GM21619 (cell line): ENCODE results near the gene HCN3.

Source experiments
- ATAC-seq: cut with Tn5 transposase; IDR thresholded peaks from one replicate; pipeline ENCODE4 v1.9.1; 2021; ENCODE audit not compliant: unreplicated experiment

HCN3 gene

DNA sequence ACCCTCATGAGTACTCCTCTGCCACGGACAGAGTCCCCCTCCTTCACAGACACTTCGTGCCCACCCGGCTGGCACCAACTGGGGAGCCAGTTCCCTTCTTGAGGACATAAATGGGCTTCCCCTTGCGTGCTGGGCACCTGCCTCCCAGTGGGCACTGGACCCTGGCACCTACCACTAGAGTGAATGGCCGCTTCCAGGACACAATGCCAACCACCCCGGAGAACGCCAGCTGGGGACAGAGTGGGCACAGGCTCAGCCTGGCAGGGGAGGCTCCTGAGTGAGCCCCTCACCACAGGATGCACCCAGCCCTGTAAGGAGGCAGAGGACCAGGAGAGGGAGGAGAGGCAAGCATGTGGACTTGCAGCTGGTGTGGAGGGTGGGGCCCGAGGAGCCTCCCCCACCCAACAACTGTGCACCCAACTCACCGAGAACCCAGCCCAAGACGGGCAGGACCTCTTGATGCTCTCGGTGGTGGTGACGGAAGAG is 23.0 kb upstream of the HCN3 start:
- no peak for ATAC-seq

DNA sequence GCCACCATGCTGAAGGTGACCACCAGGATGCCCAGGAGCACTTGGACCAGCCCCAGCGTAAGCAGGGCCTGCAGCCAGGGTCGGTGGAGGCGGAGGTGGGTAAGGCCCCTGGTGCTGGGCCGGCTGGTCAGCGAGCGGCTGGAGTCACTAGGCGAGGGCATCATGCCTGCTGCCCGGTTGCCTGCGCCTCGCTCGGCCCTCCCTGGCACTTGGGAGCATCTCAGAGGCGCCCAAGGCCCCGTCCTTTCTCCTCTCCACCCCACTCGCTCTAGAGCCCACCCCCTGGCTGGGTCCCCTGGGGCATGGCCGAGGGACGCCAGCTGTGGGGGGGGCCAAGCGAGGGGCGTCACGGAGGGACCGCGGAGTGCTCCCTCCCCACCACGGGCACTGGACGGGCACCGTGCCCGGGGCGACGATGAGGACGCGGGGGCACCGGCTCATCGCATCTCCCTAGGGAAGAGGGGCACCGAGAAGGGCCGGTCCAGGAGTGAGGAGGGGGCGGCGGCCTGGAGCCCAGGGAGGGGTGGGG is 22.5 kb upstream of the HCN3 start:
- no peak for ATAC-seq

DNA sequence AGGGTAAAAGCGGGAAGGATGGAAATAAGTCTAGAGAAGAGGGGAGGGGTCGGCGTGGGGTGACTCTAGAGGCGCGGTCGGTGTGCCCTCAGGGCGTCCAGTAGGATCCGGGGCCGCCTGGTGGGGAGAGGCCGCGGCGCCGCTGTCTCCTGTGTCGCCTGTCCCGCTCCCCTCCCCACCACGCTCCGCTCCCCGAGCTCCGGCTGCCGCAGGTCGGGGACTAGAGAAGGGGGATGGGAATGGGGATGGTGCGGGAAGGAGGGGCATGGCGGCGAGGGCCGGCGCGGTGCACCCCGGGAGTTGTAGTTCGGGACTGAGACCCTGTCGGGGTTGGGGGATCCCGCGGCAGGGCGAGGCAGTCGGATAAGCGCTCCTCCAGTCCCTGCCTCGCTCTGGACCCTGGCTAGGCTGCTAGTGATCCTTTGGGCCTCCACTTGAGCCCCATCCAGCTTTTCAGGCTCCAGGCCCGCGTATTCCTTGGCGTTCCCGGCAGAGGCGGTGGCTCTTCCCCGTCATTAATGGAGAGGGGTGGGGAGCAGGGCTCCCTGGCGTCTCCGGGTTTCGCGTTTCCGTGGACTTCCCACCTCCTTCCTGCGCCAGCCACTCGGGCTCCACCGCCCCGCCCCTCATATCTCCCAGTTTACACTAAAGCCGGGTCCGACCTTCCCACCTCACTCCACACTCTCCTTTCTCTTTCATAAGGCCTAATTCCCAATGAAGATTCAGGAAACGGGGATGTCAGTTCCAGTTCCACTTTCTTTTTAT is 21.8 kb upstream of the HCN3 start, which contains the start of gene ENTREP3:
ENTREP3 (minus strand) TSS at position 241 of the 765 bp plus-strand sequence. CDS start 606 bp downstream, outside the sequence.
- peak; percentile 53 for ATAC-seq

DNA sequence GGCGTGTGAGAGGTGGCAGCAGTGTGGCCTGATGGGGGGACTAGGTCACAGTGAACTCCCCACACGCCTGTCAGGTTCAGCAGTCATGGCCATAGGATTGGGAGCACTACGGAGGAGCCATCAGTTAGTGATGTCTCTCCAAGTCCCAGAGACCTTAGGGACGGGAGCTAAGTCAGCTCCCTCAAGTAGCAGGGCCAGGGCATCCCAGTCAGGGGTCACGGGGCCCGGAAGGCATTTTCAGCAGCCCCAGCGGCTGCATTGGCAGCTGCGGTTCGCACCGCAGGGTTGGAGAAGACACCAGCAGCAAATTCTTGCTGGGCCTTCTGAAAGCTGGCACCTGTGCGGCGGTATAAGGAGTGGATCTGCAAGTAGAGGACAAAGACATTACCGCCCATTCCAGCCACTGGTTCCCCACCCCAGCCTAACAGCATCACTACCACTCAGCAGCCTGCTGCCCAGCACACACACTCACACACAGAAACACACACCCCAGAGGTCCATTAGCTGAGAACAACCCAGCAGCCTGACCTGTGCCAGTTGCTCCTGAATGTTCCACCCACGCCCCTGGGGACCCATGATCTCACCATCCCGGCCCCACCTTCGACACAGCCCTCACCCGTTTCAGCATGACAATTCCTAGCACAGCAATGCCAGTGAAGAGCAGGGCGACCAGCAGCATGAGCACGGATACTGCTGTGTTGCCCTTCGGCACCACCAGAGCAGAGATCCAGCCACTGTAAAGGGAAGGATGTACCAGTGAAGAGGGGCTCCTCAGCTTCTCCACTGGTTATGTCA is 21.0 kb upstream of the HCN3 start:
- ATAC-seq = no peak

DNA sequence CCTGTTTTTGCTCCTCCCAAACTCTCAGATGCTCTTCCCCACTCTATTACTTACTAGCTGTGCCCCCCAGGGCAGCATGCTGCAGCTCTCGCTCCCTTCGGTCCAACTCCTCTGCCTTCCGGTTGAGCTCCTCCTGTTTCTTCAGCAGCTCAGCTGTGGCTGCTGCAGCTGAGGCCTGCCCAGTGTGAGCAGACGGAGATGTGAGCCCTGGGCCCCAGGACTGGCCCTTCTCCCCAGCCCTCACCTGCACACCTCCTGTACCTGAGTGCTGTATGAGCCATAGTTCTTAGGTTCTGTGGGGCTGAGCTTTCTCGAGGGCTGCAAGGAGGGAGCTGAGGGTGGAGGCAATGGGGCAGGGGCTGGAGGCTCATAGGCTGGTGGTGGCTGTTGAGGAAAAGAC is 17.0 kb upstream of the HCN3 start:
- ATAC-seq = no peak

DNA sequence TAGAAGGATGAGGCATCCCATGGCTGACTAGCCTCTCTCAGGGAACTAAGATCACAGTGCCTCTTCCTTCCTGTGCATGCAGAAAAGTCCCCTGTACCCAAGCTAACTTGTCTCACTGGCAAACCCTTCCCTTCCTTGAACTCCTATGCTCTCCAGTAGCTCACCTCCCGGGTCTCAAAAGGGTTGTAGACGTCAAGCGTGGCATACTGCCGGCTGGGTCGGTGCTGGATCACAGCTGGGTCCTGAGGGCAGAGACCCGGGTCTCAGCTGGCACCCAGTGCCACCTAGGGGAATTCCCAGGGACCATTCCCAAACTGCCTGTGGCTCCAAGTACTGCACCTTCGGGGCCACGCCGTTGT is 15.8 kb upstream of the HCN3 start:
- ATAC-seq = peak; percentile 10

DNA sequence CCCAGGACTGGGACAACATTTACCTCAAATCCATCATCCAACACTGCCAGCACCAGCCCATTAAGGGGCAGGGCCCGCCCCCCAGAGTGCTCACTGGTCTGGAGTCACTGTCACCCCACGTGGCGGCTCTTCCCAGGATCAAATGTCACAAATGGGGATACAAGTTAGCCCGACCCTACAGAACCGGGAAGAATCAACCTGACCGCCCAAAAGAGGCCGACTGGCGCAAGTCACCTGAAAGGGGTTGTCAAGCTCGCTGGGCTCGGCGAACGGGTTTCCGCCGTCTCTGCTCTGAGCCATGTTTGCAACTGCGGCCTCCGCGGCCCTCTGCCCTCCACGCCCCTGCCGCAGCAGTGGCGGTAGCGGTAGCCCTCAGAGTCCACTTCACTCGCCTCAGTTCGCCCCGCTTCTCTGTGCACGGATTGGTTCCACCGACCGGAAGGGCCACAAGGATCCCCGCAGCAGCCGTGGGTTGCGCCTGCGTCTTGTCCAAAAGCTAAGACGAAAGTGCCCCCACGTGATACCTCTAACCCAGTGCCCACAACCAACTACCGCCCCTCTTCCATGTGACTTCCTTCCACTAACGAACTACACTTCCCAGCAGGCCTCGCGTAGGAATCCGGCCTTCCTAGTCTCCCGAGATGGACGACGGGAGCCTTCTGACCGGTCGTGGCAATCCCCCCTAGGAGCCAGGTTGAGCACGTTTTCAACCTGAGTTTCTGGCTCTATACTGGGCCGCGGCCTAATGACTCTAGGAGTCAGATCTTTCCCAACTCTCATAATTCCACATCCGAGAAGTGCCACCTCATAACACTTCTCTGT is 15.2 kb upstream of the HCN3 start, which contains the start of gene SCAMP3:
SCAMP3 (minus strand) TSS at position 509 of the 822 bp plus-strand sequence; CDS start at position 300, 209 bp downstream.
- ATAC-seq = peak; percentile 91

DNA sequence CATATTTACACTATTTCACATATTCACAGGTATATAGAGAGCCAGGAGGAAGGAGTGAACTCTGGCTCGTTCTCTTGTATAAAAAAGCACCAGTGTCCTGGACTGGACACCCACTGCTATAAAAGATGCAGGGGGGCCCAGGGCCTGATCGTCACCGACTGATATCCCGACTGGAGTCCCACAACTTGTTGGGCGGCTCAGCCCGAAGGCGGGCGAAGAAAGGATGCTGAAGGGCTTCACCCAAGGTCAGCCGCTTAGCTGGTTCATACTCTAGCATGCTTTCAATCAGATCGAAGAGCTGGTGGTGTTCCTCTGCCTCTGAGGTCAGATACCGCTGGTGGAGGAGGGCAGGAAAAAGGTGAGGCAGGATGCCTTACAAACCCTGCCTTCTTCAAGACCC is 14.2 kb upstream of the HCN3 start:
- ATAC-seq = no peak

DNA sequence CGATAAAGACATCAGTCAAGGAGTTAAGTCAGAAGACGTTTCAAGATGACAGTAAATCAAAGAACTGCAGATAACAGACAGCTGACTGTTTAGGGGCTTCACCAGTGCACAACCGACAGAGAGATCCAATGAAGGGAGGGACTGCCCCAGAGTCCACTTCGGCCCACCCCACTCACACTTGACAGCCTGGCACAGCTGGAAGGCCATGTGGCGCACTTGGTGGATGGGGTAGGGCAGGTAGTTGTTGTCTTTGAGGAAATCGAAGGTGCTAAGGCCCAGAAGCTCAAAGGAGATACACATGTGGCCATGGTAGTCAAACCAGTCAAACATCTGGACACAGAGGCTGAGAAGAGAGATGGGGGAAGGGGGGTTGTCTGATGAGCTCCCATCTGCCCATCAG is 10.7 kb upstream of the HCN3 start:
- ATAC-seq = no peak

DNA sequence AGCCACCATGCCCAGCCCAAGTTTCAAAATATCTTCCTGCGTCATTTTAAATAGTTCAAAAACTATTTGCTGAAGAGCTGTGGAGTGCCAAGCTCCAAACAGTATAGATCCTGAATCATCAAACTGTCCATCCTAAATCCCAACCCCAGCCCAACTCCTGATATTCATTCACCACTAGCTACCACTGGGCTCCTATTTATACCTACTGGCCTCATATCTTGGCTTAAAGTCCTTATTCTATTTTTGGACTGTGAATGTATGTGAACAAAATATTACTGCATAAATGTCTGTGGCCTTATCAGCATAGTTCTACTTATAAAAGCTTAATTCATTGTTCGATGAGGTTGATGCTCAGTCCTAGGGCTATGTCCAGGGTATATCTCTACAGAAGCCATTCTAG is 9.9 kb upstream of the HCN3 start:
- no peak for ATAC-seq

DNA sequence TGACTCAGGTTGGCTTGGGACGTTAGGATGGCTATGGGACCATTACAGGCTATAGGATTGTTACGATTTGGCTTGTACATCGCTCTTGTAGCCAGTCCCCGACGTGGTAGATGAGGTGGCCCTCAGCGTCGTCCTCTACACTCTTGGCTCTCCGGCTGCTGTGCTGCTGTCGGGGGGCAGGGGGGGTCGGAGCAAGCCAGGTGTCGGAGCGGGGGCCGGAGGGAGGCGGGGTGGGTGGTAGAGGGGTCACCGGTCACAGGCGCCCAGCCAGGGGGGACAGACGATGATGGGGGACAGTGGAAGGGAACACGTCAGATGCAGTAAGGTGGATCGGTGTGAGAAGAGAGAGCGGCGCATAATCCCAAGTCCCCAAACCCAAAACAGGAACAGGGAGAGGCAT is 8.6 kb upstream of the HCN3 start:
- ATAC-seq = no peak

DNA sequence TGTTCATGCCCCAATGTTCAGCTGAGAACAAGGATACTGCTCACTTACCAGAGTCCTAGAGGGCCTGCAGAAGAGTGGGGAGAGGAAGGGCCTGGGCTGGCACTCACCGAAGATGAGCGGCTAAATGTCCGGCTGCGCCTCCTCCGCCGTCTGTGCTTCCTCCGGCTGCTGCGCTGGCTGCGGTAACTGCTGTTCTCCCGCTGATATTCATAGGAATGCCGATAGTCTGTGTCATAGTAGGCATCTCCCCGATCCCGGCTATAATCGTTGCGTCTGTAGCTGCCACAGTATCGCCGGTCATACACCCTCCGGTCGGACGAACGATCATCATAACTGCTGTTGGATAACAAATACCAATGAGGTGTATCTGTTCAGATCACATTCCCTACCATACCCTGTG is 7.9 kb upstream of the HCN3 start:
- ATAC-seq = no peak

DNA sequence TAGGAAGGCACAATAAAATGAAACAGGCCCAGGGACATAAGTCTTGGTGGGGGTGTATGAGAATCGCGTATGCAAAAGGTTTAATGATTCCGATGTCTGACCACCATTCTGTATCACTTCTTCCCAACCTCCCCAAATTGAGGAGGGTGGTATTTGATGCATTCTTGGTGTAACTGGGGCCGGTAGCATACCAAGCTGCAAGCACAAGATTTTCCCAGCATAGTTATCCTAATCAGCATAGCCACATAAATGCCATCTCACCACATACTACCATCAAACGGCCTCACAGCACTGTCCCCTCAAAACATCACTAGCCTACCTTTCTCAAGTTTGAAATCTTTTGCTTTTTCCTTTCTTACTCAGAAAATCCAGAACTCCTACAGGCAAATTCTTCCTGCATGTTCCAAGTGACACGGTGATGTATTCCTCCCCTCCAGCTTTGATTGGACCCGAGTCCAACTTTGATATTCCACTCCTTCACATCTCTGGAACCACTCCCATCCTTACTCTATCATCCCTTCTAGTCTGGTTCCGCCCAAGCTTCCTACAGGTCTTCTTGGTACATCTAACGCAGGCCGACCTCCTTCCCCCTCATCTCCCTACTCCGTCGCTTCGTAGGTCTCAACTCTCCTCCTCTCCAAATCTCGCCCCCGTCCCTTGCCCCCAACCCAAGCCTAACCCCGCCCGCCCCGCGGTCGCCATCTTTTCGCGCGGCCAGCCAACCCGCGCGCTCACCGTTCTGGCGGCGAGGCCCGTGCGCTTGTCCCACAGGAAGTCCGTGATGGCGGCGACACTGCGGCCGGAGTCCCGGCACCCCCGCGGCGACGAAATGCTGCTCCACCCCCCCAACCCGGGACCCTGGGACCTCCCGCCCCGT is 4.6 kb upstream of the HCN3 start:
- peak; percentile 22 for ATAC-seq

DNA sequence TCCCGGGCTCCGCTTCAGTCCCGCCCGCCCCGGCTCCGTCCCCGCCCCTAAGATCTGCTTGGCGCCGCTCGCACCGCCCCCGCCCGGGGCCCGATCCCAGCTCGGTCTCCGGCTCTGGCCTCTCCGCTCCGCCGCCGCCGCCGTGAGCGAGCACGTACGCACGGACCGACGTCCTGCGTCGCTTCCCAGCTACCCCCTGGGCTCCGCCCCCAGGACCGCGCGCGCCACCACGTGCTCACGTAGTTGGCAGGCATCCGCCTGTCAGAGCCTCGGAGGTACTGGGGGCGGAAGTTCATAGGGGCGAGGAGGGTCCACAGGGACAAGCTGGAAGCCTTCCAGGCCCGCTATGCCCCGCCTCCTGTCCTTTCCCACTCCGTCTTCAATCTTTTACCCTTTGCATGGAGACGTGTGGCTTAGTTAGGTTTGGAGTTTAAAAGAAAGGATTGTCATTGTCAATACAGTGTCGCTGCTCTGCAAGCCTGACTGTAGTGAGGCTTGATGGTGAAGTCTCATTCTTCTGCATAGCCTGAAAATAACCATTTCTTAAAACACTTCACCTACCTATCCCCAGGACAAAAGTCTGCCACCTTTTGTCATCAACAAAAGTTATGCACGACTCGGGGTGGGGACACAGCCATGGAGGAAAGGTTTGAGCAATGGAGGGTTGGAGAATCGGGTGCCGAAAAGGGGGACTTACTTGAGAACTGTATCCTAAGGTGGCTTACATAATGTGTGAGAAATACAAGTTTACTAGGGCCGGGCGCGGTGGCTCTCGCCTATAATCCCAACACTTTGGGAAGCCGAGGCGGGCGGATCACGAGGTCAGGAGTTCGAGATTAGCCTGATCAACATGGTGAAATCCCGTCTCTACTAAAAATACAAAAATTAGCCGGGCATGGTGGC is 3.7 kb upstream of the HCN3 start, which contains the start of gene CLK2:
CLK2 (minus strand) TSS at position 162 of the 903 bp plus-strand sequence. CDS start 2,527 bp downstream, outside the sequence.
- ATAC-seq = peak; percentile 76

DNA sequence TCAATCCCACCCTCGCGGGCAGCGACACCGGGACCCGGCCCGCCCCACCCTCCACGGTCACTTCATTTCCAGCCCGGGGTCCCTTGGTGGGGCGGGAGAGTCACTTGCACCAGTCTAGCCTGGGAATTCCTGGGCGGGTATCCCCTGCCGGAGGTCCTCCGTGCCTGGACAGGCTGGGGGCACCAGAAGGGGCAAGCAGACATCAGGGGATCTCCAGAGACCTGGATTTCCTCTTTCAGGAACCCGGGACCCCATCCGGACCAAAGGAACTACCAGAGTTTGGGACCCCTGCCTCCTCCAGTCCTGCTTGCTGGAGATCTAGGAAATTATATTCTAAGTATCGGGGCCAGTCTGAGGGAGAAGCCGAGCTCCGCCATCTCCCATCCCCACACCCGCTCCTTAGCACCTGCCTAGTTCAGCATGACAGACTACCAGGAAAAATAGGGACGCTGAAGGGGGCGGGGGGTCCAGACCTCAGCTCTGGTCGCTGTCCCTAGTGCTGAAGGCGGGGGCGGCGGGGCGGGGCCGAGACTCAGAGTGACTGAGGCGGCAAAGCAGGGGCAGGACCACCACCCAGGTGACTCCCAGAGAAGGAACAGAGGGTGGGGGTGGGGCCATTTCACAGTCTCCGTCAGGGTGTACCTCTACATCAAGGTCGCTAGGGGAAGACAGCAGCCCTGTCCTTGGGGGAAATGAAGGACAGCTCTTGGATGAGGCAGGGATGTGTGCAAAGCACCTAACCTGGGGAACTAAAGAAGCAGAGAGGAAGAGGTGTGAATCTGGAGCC is 832 bp downstream of the HCN3 start:
- no peak for ATAC-seq

DNA sequence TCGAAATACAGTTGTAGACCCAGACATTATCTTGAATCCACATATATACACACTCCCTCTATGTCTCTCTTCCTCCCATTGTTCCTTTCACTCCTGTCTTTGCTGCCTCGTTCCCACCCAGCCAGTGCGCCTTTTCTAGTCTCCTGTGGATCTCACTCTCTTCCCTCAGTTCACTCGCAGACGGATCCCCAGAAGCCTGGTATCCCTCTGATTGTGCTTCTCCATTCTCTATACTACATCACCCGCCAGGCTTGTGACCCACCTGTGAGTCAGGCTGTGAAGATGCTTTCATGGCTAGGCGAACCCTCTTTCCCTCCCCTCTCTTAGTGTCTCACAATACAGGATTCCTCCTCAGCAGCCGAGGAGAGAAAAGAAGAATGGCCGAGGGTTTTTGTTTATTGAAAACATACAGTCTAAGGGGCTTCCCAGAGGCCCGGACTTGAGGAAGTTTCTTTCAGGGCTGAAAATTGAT is 1.5 kb downstream of the HCN3 start:
- no peak for ATAC-seq

DNA sequence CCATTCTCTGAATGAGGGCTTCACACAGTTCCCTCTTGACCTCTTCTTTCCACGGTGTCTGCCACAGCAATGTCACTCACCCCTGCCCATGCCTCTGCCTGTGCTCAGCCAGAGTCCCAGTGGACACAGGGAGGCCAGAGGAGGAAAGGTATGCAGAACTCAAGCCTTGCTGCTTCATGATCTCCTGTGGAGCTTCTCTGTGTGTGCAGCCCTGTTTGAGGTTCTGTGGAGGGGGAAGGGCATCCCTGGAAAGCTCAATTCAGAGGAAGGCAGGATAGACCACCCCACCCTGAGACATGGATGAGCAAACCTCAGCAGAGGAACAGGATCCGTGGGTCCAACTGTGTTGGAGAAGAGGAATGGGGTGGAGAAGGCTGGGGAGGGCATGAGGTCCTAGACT is 2.0 kb downstream of the HCN3 start:
- no peak for ATAC-seq
